HG03460 (cell line): Measurements from ENCODE around the gene FMO5.
"Not testable (repeated sequence)": the region's sequence is repeated elsewhere in the genome, so short reads cannot be mapped to it uniquely, and the experiment has no call there.

Source experiments
- ATAC-seq: cut with Tn5 transposase; IDR thresholded peaks from one replicate; pipeline ENCODE4 v1.9.1; 2021; ENCODE audit not compliant: unreplicated experiment

The FMO5 gene

DNA sequence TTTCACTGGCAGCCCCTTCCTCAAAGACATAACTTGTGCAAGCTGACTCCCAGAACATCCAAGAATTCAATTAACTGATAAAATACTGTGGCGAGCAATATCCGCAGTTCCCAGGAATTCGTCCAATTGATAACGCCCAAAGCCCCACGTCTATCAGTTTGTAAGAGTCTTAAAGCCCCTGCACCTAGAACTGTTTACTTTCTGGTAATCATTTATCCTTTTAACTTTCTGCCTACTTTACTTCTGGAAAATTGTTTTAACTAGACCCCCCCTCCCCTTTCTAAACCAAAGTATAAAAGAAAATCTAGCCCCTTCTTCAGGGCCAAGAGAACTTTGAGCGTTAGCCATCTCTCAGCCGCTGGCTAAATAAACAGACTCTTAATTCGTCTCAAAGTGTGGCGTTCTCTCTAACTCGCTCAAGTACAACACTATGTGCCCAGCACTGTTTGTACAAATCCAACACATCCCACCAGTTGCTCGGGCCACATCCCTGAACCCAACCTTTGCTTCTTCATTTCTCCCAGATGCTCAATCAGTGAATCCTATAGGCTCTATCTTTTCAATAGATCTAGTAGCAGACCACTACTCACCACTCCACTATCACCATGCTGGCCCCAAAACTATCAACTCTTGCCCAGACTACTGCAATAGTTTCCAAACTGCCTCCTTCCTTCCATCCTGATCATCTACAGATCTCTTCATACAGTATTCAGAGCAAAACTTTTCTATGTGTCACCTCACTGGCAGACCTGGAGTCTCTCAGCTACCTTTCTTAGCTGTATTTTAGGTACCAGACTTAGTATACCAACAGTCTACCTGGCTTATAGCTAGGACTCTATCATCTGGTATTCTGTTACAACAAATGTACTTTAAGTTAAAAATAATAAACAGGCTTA is 14.0 kb upstream of the FMO5 start:
- ATAC-seq = no peak

DNA sequence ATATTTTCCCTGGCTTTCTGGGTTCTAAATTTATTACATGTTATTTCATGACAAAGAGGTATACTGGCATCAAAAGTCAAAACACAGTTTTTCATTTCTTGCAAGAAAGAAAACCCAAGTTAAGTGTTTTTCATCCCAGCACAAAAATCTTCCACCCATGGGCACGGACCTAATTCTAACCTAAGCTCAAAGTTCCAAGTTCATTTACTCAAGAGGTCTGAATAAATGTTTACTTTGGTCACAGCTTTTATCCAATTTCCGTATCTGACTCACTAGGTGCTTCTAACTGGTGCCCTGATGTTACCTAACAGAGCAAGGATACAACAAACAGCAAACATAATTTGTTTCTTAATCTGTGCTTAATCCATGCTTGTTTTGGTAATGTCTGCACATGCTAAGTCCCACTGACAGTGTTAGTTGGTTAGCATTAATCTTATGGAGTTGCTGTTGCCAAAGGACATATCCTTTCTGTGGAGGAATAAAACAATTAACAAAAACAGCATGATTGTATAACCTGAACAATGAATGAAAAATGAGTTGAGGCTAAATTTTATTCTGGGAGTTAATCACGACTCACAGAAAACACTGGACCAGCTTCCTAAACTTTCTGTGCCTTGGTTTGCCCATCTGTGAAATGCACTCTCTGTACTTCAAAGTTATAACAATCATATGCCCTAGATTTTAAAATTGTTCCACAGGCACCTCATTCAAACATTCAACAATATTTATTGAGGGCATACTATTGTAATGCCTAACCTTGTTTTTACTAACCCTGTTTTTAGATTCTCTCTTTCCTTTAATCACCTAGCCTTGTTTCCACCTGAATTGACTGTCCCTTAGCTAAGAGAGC is 13.1 kb upstream of the FMO5 start:
- no peak for ATAC-seq

DNA sequence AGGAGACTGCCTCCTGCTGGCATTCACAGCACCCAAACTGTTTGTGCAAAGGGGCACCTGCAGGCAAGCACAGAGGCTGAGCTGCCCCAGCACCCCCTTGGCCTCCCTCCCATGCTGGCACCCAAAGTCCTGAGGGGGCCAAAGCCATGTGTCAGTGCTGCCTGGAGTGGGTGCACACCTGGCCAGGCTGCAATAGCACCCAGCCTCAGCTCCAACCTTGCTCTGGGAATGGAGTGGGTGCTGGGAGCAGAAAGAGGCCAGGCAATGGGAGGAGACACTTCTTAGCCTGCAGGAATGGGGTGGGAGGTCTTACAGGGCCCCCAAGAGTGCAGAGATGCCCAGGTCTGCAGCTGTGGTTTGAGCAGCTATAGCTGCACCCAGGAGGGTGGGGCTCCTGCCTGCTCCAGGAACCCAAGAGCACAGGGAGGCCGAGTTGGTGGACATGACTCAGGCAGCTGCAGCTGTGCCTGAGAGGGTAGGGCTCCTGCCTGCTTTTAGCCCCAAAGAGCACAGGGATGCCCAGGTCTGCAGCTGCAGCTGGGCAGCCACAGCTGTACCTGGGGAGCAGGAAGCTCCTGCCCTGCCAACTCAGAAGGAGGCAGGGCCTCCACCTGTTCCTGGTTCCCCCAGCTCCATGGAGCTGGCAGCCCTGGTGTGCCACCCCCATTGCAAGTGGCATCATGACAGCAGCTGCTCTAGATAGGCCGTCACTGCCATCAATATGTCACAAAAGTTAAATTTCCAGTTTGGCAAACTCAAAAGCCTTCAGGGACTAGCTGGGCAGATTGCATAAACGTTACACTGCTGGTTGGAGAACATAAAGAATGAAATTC is 12.0 kb upstream of the FMO5 start:
- no peak for ATAC-seq

DNA sequence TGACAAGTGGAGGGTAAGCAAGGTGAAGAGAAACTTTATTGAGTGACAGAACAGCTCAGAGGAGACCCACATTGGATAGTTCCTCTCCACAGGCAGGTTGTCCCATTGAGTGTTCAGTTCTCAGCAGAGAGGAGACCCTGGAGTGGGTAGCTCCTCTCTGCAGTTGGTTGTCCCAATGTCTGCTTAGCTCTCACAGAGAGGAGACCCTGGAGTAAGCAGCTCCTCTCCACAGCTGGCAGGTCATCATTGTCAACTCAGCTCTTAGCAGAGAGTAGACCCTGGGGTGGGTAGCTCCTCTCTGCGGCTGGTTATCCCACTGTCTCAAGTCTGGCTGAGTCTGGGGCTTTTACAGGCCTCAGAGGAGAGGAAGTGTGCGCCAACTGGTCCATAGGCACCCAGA is 11.3 kb upstream of the FMO5 start:
- ATAC-seq = no peak

DNA sequence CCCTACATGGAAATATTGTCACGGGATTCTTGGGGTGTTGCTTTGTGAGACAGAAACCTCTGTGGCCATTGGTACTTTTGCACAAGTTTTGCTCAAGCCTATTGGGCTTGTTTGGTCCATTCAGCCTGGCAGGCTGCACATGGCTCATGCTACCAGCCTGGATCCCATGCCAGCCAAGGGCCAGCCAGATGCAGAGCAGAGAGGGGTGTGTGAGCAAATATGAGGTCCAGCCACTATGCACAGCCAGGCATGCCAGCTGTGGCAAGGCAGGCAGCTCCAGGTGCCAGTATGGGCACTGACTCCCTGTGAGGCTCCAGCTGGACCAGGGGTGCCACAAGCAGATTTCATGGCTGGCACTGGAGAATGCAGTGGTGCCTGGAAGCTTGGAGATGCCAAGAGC is 10.7 kb upstream of the FMO5 start:
- no peak for ATAC-seq

DNA sequence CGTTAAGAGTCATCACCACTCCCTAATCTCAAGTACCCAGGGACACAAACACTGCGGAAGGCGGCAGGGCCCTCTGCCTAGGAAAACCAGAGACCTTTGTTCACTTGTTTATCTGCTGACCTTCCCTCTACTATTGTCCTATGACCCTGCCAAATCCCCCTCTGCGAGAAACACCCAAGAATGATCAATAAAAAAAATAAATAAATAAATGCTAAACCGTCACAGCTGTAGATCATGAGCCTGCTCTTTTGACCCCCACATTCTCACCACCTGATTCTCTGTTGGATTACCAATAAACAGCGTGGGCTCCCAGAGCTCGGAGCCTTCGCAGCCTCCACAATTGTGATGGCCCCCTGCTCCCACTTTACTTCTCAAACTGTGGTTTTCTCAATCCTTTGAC is 8.8 kb upstream of the FMO5 start:
- not testable (repeated sequence) for ATAC-seq

DNA sequence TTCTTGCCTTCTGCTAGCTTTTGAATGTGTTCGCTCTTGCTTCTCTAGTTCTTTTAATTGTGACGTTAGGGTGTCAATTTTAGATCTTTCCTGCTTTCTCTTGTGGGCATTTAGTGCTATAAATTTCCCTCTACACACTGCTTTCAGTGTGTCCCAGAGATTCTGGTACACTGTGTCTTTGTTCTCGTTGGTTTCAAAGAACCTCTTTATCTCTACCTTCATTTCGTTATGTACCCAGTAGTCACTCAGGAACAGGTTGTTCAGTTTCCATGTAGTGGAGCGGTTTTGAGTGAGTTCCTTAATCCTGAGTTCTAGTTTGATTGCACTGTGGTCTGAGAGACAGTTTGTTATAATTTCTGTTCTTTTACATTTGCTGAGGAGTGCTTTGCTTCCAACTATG is 5.9 kb upstream of the FMO5 start:
- not testable (repeated sequence) for ATAC-seq

DNA sequence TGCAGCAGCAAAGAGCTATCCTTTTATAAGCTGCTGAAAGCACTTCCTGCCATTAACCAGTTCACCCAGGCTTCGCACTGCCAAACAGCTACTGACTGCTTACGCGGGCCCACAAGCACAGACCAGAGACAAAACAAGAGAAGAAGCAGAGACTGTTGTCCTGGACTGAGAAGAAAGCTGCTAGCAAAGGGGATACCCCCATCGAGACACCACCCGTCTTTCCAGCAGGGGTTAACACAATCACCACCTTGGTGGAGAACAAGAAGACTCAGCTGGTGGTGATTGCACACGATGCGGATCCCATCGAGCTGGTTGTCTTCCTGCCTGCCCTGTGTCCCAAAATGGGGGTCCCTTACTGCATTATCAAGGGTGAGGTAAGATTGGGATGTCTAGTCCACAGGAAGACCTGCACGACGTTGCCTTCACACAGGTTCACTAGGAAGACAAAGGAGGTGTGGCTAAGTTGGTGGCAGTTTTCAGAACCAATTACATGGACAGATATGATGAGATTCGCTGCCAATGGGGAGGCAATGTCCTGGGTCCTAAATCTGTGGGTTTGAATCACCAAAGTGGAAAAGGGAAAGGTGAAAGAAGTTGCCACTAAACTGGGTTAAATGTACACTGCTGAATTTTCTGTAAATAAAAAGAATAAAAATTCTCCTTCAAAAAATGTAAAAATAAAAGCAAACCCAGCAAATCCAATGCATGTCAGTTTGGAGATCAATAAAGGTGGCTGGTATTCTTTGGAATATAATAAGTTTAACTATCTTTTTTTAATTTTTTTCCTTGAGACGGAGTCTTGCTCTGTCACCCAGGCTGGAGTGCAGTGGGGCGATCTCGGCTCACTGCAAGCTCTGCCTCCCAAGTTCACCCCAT is 1.2 kb downstream of the FMO5 start:
- no peak for ATAC-seq

DNA sequence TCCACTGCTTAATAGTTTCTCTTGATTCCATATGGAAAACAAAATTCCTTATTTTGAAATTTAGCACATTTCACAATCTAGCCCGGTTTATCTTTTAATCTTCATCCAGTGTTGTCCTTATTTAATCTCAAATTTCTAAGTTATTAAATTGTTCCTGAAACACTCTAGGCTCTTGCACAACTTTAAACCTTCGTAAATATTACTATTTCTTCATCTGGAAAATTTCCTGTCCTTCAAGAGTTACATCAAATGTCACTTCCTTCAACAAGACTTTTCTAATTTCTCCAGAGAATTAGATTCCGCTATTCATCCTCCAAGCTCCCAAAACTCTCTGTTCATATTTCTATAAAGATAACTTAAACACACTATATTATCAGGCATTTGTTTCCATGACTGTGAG is 6.5 kb downstream of the FMO5 start:
- no peak for ATAC-seq

DNA sequence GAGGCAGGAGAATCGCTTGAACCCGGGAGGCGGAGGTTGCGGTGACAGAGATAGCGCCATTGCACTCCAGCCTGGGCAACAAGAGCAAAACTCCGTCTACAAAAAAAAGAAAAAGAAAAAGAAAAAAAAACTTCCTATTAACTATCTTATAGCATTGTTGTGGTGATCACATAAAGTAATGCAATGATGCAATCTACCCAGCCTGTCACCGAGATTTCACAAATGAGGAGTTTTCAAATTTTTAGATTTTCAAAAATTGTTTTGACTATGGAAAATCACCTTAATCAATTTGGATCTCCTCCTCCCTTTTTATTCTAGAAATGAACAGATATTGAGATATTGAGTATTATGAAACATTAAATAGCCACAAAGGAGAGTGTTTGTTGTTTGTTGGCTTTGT is 8.0 kb downstream of the FMO5 start:
- no peak for ATAC-seq

DNA sequence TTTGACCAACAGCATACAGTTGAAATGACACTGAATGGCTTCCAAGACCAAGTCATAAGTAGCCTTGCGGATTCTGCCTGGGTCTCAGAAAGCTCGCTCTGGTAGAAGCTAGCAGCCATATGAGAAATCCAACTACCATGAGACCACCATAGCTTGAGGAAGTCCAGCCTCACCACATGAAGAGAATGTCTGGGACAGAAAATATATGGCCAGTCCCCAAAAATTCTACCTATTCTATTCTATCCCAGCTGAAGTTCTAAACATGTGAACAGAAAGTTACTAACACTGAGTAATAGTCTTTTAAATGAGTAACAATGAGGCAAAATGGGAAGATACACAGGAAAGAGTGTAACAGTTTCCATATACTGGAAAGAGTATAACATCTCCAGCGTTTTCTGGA is 9.0 kb downstream of the FMO5 start:
- no peak for ATAC-seq

DNA sequence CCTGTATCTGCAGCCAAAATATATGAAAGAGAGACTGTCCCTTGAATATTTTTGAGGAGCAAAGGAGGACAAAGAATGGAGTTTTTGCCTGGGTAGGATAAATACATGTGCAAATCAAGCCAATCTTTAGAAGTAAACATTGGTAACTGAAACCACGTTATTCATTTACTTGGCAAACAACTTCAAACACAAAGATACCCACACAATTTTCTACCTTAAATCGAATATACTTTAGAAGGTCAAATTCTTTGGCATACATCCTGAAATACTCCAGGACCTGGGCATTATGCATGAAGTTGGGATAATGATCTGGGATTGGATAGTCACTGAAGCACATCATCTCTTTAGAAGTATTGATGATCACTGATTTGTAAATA is 9.6 kb downstream of the FMO5 start:
- no peak for ATAC-seq

DNA sequence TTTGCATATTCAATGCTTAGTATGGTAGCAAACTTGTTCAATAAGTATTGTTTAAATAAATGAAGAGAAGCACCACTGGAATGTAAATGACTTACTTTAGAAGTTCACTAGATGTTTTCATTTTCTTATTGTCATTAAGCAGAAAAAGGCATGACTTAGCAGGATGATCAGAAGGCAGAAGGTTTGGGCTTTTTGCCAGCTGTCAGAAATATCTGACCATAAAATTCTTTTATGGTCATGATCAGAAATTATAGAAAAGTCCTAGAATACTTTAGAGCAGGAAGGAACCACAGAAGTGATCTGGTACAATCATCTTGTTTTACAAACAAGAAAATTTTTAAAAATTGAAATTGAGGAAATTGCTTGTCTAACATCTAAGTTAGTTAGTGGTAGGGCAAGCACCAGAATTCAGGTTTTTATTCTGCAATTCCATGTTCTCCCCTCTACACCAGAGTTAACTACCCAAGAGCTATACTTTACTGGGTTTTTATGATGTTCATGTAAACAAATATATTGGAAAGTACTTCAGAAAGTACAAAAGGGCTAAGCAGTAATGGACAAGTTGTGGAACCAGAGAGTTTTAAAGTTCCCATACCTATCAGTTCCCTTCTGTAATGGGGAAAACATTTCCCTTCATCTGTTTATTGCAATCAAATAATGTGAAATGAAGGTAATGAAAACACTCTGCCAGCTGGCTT is 10.1 kb downstream of the FMO5 start:
- ATAC-seq = no peak

DNA sequence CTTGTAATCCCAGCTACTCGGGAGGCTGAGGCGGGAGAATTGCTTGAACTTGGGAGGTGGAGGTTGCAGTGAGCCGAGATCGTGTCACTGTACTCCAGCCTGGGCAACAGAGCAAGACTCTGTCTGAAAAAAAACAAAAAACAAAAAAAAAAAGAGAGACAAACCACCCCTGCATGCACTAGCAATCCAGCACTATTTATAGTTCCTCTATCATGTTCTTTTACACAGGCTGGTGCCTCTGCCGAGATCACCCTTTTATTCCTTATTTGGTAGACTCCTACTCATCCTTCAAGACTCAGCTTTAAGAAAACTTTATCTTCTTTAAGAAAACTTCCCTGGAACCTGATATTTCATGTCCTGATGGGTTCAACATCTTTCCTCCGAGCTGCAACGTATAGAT is 10.8 kb downstream of the FMO5 start:
- ATAC-seq = no peak

DNA sequence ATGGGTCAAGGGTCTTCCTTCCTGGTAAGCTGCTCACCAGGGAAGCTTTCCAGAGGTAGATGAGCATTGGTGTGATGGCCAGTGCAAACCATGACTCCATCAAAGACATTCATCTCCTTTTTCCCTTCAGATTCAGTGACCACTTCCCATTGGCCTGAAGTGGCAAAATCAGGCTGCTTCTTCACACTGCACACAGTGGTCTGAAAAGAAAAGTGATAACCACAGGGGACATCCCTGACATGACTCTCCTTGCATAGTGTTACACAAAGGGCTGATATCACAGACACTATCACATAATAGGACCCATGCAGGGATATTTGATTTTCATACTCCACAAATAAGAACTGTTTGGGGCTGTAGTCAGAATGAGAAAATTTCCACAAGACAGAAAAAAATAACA is 11.9 kb downstream of the FMO5 start:
- ATAC-seq = no peak

DNA sequence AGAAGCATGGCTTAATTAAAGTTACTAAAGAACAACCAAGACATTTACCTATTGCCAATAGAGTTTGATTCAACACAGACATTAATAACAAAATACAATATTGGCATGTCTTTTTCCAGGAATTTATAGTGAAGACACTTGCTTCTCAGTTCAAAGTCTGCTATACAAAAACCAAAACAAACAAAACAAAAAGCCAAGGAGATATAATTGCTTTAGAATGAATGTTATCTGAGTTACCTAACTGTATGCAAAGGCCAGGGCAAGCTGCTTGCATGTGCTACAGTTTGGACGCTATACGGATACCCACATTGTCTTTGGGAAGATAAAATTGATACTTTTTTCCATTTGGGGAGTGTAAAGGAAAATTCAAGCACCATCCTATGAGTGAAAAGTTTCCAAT is 13.6 kb downstream of the FMO5 start:
- no peak for ATAC-seq

DNA sequence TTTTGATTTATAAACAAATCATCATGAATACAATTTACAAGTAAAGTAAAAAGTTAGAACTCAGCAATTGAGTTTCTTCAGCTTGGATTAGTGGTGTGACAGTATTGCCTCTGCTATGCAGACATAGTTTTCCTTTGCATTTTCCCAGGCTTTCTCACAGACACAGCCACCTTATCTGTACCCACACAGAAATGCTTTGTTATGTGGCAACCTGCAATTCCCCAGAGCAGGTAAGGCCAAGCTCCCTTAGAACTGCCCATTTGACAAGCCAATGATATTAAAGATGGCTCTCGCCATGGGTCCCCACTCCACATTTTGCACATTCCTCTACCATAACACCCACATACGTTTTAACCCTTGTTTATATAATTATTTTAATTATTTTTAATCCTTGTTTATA is 14.2 kb downstream of the FMO5 start:
- no peak for ATAC-seq

DNA sequence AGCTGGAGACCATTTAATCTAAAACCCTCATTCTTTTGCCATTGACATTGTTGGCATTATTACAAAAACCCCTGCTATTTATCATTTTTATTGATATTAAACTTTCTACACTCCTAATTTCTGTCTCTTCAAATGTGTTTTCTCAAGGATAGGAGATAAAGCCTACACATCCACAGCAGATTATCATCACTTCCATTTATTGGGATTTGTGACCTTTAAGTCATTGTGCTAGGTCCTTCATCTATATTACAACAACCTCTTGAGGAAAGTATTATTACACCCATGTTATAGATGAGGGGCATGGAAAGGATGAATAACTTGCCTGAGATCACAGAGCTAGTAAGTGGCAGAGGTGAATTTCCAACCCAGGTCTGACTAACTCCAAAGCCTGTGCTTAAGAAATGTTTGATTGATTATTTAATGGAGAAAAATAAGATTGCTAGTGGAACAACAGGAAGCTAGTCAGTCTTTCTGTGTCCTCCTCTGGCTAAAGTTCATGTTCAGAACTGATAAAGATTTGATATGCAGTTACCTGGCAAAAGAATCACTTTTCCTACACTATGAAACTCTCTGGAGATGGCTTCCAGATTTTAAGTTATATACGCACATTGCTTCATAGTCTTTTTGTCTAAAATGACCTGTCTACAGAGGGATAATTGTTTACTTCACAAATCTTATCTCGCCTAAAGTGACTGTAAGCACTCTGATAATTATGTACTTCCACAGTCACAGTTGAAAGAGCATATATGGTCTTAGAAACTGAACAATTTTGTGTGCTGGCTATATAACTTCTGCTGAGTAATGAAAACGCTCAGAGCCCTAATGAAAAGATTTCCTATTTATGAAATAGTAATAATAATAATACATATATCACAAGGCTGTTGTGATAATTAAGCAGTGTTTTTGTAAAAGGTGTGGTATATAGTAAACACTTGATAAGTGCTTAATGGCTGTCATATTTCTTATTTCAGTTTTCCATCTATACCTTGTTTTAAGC is 15.0 kb downstream of the FMO5 start:
- no peak for ATAC-seq

DNA sequence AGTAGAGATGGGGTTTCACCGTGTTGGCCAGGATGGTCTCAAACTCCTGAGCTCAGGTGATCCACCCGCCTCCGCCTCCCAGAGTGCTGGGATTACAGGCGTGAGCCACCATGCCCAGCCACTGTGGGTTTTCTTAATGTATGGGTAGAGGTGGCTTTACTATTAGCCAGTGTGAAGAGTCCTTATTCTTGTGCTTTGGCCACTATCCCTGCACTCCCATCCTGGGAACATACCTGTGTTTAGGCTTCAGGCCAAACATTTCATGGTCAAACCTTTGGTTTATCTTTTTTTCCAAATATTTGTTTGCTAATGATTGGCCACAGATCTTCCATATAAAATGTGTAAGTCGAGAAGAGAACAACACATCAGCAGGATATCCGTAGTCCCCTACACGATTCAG is 16.5 kb downstream of the FMO5 start:
- ATAC-seq = no peak
